MV-4-11 (cell line): ENCODE results near the gene ALK.

ENCODE experiments used
- DNase-seq: peaks from one replicate; lab custom pipeline; 2025; lab: John Stamatoyannopoulos, UW

ALK gene

DNA sequence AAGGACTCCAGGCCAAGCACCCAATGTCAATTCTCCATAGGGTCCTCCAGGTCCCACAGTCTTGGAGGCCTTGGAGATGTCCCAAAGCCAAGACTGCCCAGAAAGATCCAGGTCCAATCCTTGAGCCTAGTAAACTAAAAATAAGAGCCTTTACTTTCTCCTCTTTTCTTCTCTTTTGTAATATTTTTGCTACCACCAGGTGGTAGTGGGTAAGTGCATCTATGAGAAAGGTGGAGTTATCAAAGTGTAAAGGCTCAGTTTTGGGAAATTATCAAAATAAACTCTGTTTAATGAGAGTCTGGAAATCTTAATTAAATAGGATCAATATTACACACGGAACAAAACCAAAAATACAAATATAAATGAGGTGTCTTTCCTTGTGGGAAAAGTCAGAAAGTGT lies 276.4 kb downstream of the ALK start:
- DNase-seq = no peak

DNA sequence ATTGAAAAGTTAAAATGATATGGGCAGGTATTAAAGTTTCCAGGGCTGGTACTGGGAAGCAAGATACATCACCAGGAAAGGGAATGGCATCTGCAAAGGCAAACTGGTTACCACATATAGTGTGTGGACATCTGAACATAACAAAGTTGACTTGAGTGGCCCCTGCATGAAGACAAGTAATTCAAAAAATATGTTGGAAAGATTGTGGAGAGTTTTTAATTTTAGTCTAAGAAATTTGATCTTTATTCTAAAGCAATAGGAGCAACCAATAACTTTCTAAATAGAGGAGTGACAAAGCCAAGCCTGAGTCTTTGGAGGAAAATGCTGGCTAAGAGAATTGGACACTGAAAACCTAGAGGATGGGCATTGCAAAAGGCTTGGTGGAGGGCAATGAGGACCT lies 278.2 kb downstream of the ALK start:
- no peak for DNase-seq

GRCh38 chr2:29640360-29640759 lies 281.0 kb downstream of the ALK start:
- DNase-seq = no peak

- no peak for DNase-seq
Observed at GRCh38 chr2:29638641-29639040, 282.7 kb downstream of the ALK start.

GRCh38 chr2:29634916-29635315 lies 286.5 kb downstream of the ALK start:
- DNase-seq = no peak

- DNase-seq = no peak
Observed at GRCh38 chr2:29632018-29632417, 289.4 kb downstream of the ALK start.

GRCh38 chr2:29629495-29629894 lies 291.9 kb downstream of the ALK start:
- DNase-seq = no peak

DNA sequence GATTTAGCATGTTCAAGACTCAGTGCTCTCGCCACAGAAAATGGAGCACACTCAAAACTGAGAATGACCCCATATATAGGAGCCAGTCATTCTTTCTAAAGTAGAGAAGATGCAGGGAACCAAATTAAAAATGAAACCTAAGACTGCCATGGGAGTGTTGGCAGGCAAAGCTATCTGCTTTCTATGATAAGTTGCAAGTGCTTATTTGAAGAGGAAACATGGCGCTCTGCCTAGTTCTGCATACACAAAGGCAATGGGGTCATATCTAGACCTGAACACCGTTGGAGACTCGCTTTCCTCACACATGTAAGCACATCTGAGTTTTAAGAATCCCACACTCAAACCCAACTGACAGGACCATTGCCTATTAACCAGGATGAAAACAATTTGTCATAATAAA lies 292.5 kb downstream of the ALK start:
- DNase-seq = no peak

DNA sequence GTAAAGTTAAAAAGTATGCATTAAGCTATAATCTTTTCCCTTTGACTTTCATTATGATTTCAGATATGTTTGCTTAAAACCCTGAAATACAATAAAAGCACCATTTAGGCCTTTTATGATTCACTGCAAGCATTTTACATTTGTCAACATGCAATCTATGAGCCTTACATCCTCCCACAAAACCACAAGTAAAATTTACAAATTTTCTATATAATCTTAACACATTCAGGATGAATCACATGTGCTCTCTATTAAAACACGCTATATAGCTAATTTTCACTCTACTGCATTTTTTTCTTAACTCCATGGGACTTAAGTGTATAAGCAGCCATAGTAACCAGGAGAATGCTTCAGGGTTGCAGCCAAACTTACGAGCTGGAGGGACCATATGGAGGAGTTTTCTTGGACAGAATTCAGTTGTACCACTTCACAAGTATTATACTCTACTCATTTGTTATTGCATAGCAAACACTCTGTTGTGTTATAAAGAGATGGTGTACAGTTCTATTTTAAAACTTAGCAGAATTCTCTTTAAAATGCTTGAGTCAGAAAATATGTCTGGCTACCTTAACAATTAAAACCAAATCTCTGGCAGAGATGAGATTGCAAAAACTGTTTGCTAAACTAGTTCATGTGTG lies 293.2 kb downstream of the ALK start:
- no peak for DNase-seq

GRCh38 chr2:29627279-29627711 lies 294.1 kb downstream of the ALK start:
- DNase-seq = no peak

DNA sequence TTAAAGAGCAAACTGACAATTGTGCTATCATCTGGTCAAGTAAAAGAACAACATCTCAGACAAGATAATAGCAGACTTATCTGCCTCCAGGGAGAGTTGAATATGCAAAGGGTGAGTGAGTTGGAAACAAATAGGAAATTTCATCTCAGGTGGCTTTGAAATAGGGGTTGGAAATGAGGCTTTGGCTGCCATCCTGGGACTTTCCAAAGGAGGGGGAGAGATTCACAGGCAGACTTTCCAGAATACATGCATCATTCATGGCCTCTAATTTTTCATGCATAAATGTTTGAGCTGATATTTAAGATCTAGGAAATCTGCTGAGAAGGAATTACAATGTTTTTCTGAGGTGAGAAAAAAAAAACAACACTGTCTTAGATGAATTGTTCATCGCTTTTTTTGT lies 300.5 kb downstream of the ALK start:
- DNase-seq = no peak

DNA sequence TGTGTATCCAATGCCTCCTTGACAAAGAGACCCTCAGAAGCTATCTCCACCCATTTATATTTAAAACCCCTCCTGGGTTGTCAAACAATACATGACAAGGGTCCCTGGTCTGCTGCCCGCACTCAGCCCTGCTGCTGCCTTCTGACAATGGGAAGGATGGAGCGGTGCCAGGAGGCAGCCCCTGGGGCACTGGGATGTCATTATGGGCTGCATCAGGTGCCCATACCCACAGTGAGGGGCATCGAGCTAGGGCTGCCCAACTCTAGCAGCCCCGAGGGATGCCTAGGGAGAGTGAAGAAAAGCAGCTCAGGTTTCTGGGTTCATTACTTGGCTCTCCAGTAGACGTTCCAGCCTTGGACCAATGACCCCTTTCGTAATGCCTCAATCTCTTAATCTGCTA lies 301.7 kb downstream of the ALK start:
- DNase-seq = no peak

GRCh38 chr2:29618024-29618423 lies 303.4 kb downstream of the ALK start:
- no peak for DNase-seq

- no peak for DNase-seq
Observed at GRCh38 chr2:29617351-29617750, 304.0 kb downstream of the ALK start.

GRCh38 chr2:29616569-29616968 lies 304.8 kb downstream of the ALK start:
- DNase-seq = no peak

DNA sequence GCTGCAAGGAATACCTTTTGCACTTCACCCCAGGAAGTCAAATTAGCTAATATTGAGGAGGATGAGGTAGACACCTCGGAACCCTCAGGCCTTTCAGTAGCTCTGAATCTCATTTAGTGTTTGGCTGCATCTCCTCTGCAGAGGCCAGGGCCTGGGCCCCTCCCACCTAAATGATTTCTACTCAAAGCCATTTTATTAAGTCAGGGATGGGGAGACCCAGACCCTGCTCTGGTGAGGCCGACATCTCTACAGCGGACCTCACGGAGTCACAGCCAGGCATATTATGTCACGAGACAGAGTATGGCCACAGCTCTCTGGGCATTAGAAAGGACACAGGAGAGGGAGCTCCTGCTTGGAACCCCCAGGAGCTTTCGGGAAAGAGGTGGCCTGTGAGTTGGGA lies 305.5 kb downstream of the ALK start:
- DNase-seq = no peak

- no peak for DNase-seq
Observed at GRCh38 chr2:29615183-29615582, 306.2 kb downstream of the ALK start.

GRCh38 chr2:29614295-29614830 lies 307.0 kb downstream of the ALK start:
- DNase-seq = no peak

- no peak for DNase-seq
Observed at GRCh38 chr2:29613792-29614266, 307.6 kb downstream of the ALK start.

GRCh38 chr2:29613067-29613466 lies 308.3 kb downstream of the ALK start:
- DNase-seq = no peak

- no peak for DNase-seq
Observed at GRCh38 chr2:29612568-29612967, 308.8 kb downstream of the ALK start.

DNA sequence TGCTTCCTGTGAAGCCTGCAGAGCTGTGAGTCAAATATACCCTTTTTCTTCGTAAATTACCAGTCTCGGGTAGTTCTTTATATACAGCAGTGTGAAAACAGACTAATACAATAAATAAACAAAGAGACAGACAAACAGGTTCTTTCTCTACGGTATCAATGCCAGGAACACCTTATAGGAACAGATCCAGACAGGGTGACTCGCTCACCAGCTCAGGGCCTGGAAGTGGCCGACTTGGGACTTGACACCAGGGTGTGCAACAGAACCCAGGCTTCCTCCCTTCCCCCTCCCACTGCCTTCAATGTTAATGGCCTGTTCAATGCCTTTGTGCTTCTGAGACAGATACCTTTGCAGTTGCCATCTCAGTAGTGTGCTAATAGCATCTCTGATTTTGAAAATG lies 309.5 kb downstream of the ALK start:
- DNase-seq = no peak

DNA sequence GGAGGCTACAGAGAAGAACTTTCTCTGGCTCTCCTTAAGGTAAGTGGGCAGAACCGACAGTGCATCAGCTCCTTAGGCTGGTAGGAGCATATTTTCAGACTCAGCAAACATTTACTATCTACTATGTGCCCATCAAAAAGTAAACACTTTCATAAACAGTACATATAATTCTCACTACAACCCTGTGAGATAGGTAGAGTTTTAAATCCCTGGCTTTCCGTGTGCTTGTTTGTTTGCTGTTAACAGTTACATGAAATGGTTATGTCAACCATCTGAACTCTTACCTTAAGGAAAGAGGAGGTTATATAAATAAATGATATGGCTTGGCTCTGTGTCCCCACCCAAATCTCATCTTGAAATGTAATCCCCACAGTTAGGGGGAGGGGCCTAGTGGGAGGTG lies 310.1 kb downstream of the ALK start:
- DNase-seq = no peak

DNA sequence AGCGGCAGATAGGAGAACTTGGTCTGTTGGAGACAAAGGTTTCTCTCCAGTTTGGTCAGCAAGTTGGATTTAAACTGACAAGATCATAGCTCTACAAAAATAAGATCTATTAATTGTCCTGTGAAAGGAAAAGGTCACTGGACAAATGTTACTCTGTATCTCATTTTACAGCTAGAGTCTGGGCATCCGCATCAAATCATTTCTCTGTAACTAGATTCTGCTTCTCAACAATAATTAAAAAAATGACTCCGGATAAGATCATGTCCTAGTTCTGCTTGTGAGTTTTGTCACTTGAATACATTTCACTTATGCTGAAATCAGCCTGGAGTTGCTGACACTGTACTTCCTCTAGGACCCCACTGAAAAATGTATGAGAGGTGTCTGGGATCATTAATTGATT lies 310.8 kb downstream of the ALK start:
- no peak for DNase-seq
